ENCODE data around the gene SORBS2.

DNA sequence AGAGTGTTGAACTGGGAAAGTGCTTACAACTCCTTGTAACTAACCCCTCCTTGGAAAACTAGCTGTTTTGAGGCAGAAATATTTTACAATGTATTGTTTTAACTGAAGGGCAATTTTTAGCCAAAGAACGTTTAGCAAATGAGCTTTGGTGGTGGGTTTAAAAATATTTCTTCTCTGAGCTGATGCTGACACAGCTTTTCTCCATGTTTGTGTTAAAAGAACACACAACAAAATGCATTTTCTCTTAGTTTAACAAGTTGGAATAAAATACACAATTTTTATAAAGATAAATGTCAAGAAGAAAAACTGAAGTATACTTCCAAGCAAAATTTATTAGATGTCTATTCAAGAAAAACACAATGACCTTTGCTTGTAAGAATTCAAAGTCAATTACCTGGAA, 226.8 kb downstream of the SORBS2 start:
- no peak for TF ChIP-seq POLR2A (IDR thresholded peaks at IDR 0.05; ENCODE audit: low read depth, low read length)
- TF ChIP-seq SPI1 (IDR thresholded peaks at IDR 0.05; ENCODE audit: low read depth, low read length): no peak
- no peak for TF ChIP-seq POU2F2 (IDR thresholded peaks at IDR 0.05; ENCODE audit: low read depth, low read length)
- no peak for TF ChIP-seq TAF1 (IDR thresholded peaks at IDR 0.05; ENCODE audit: low read depth, low read length)

All from GM12891 (cell line).